Ovary (tissue), 9 donors: ENCODE data around the gene PTGER2. TPM values are rescaled to one million over a fixed set of nuclear protein-coding genes. Genes with fewer than 3 reads are reported as not detected.

Experiments
- DNase-seq, 5 donors: peaks; one replicate each; pipeline ENCODE4 v3.0.0-alpha.2; 2019 to 2020
- H3K27ac ChIP-seq, 2 donors: fragments of 200-600 bp; one replicate each; pipeline versions ENCODE4 v1.5.1 to v1.8.0; 2019 to 2022
- H3K27me3 ChIP-seq: fragments of 200-600 bp; one replicate; pipeline ENCODE4 v1.8.0; 2022
- H3K36me3 ChIP-seq: fragments of 200-600 bp; sonication (generic); one replicate; pipeline ENCODE4 v1.5.1; 2019
- H3K4me1 ChIP-seq: one replicate; pipeline ENCODE4 v1.8.1; 2013; ENCODE audit warnings: mild to moderate bottlenecking, moderate library complexity; ENCODE audit not compliant: insufficient read depth
- H3K4me3 ChIP-seq: fragments of 200-600 bp; sonication (generic); one replicate; pipeline ENCODE4 v1.5.1; 2017
- H3K9me3 ChIP-seq, 2 donors: fragments of 200-600 bp in 1 of 2; sonication (generic) in 1 of 2; one replicate each; pipeline versions ENCODE4 v1.5.1 to v1.8.1; 2013 to 2019; ENCODE audit warnings: mild to moderate bottlenecking in 1 of 2, moderate library complexity in 1 of 2
- EP300 ChIP-seq: sonication (generic); formaldehyde crosslinking; IDR thresholded peaks from one replicate; pipeline ENCODE4 v1.6.1; 2017; ENCODE audit warnings: antibody characterized with exemption
- POLR2A ChIP-seq: fragments of 450-650 bp; IDR thresholded peaks from one replicate; pipeline ENCODE4 v1.6.1; 2017; ENCODE audit warnings: antibody characterized with exemption, mild to moderate bottlenecking, moderate library complexity
- WGBS, 3 donors: extraction: QIAGEN DNeasy Blood & Tissue Kit in 1 of 3; methylation state at CpG; one replicate each; pipeline versions ENCODE4 v1.1.5 to v1.1.7; 2013 to 2017; 5-methylcytosine and 5-hydroxymethylcytosine counted together
- intact Hi-C, 4 donors: fragments of 100-400 bp; cut with DNase I; formaldehyde crosslinking; loops; one replicate each; pipeline versions ENCODE4 v1.11.0 to v1.15.1; 2022 to 2023
- polyA plus RNA-seq, 2 donors: library from polyadenylated mRNA; stranded (reverse); fragments of 200-250 nt in 1 of 2; fragments of 350-450 nt in 1 of 2; fragmentation: Illumina TruSeq in 1 of 2; extraction: RNeasy Lipid Tissue Mini Kit (QIAGEN cat#74804) in 1 of 2; gene quantifications; one replicate each; pipeline ENCODE4 v1.2.3, GENCODE V29; 2013 to 2014
- total RNA-seq, 7 donors: library from RNA; depleted of rRNA in 2 of 7; stranded (reverse); fragments of >200 nt in 2 of 7; fragmentation: NEBNext Ultra II Directional in 3 of 7; extraction: Animal tissue kit (Norgen Biotek cat#: 25700) in 3 of 7; gene quantifications; one replicate each; pipeline versions ENCODE4 v1.1.0 to v1.2.4, GENCODE V29; 2016 to 2023
- TF ChIP-seq, protein P1 (sequence below), 3 donors: fragments of 450-650 bp in 2 of 3; fragments of 200-600 bp in 1 of 3; IDR thresholded peaks; one replicate each; pipeline versions ENCODE4 v1.5.1 to v1.8.0; 2016 to 2022; ENCODE audit warnings: antibody characterized with exemption in 3 of 3, mild to moderate bottlenecking in 1 of 3
- donor health status: DM: no; HTN: no; CAD: no; lungs with moderate emphysema.
- donor health status: DM: no; HTN: no; CAD: no.
- donor health status: Bipolar disorder and iron deficiency.
- donor health status: DM: yes; HTN: yes; CAD: no.
- donor health status: DM: no; HTN: no; CAD: no.
- donor health status: DM: yes; HTN: yes; CAD: no.

PTGER2 gene
- total and polyA plus RNA-seq, 9 donors: 0.86 to 15.6 (median 6.4) TPM

DNA sequence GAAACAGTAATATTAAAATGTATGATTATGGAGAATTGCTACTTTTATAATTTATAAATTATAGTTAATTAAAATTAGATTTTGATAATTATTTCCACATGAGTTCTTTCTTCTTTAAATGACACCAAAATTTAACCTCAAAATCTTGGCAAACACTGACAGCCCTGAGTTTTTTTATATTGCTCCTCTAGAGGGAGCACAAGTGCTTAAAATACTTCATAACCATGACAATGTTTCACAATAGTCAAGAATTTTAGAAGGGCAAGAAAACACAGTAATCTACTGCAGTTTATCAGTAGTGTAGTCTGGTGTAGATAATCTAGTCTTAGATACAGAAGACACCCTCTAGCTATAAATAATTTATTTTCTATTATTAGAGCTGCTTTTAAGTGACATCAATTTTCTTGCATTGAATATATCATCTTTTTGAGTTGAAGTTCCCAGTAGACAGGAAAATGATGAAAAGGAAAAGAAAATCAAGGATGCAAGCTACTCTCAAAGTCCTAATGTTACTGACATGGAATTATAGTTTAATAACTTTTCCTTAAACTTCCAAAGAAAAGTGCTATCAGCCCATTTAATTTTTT, 14.3 kb upstream of the PTGER2 start:
- no peak for DNase-seq
- intact Hi-C loops: loop anchor here in 2 of 4 donors (10.0 kb wide), 1 partner anchor 175 kb away; no protein-coding TSS in a partner anchor
- Histone ChIP-seq H3K4me1 (no peaks in the 10 kb centered on the region), H3K27me3 (no peaks in the 10 kb centered on the region), H3K27ac (no peak overlapping the region), H3K36me3 (no peaks in the 10 kb centered on the region), H3K9me3 (no peaks in the 10 kb centered on the region), H3K4me3 (no peak overlapping the region)
- TF ChIP-seq POLR2A (no peak), EP300 (no peak)
- TF ChIP-seq, protein P1, sequence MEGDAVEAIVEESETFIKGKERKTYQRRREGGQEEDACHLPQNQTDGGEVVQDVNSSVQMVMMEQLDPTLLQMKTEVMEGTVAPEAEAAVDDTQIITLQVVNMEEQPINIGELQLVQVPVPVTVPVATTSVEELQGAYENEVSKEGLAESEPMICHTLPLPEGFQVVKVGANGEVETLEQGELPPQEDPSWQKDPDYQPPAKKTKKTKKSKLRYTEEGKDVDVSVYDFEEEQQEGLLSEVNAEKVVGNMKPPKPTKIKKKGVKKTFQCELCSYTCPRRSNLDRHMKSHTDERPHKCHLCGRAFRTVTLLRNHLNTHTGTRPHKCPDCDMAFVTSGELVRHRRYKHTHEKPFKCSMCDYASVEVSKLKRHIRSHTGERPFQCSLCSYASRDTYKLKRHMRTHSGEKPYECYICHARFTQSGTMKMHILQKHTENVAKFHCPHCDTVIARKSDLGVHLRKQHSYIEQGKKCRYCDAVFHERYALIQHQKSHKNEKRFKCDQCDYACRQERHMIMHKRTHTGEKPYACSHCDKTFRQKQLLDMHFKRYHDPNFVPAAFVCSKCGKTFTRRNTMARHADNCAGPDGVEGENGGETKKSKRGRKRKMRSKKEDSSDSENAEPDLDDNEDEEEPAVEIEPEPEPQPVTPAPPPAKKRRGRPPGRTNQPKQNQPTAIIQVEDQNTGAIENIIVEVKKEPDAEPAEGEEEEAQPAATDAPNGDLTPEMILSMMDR (IDR thresholded peaks at IDR 0.05): peak in 2 of 3 donors; percentile 46 to 57

DNA sequence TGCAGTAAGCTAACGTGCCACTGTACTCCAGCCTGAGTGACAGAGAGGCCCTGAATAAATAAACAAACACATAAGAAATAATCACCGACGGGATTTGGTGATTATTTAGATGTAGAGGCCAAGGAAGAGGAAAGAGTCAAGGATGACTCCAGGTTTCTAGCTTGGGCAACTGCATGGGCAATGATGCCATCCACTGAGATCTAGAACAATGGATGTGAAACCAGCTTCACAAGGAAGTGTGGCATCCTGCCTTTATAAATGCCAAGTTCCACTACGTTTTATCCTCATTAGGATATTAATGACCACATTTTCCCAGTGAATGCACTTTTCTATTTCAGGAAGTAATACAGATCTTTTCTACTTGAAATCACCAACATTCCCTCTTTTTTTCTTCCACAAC, 10.9 kb upstream of the PTGER2 start:
- no peak overlapping the region for H3K4me3 ChIP-seq
- 90 to 92% (median 90%) methylated on average over 4 of the region's 4 CpGs for WGBS, 3 donors
- no peaks in the 10 kb centered on the region for H3K36me3 ChIP-seq
- TF ChIP-seq, protein P1 (IDR thresholded peaks at IDR 0.05): no peak
- no peak for TF ChIP-seq POLR2A
- no peak for TF ChIP-seq EP300
- no peaks in the 10 kb centered on the region for H3K4me1 ChIP-seq
- no peak overlapping the region for H3K27ac ChIP-seq
- no peaks in the 10 kb centered on the region for H3K9me3 ChIP-seq
- H3K27me3 ChIP-seq: no peaks in the 10 kb centered on the region
- intact Hi-C loops: no loop called here
- no peak for DNase-seq

DNA sequence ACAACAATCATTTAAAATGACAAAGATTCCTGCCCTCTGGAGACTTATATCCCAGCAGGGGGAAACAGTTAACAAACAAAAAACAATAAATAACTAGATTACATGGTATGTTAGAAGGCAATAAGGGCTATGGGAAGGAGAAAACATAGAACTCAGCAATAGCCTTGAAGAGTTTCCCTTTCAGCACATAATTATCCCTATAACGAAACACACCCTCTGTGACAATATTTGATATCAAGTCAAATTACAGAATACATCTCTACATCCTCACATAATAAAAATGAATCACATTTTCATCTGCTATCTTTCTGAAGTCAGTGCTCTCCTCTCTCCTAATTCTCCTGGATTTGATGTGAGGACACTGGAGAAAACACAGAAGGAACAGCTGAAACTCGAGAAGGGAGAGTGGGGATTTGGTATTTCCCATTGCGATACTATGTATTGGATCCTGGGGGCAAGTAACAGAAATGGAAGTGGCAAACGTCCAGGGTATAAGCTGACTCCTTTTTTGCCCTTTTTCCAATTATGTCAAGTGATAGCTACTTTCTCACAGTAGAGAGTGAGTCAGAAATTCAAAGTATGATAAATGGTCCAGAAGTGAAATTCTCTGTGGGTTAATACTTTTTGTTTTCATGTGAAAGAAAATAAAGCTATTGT, 9.7 kb upstream of the PTGER2 start:
- no peak overlapping the region for H3K27ac ChIP-seq
- H3K36me3 ChIP-seq: no peaks in the 10 kb centered on the region
- WGBS, 3 donors: 85 to 88% (median 86%) methylated on average over 4 of the region's 4 CpGs
- no peaks in the 10 kb centered on the region for H3K27me3 ChIP-seq
- no peak for TF ChIP-seq POLR2A
- TF ChIP-seq, protein P1 (IDR thresholded peaks at IDR 0.05): no peak
- TF ChIP-seq EP300: no peak
- no peak overlapping the region for H3K4me3 ChIP-seq
- H3K9me3 ChIP-seq: no peaks in the 10 kb centered on the region
- no peaks in the 10 kb centered on the region for H3K4me1 ChIP-seq
- intact Hi-C loops: no loop called here
- no peak for DNase-seq

DNA sequence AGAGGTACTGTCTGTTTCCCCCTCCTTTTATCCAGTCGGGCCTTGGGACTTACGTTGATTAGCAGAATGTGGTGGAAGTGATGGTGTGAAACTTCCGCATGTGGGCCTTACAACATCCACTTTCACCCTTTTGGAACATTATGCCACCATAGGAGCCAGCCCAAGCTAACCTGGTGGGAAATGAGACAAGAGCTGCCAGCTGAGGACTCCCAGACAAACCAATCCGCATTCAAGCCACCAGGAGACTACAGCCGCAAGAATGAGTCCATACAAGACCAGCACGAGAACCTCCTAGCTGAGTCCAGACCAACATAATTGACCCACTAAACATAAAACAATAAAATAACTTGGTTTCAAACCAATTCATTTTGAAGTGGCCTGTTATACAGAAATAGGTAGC, 9.1 kb upstream of the PTGER2 start:
- H3K27me3 ChIP-seq: no peaks in the 10 kb centered on the region
- WGBS, 3 donors: 95 to 98% (median 96%) methylated on average over 6 of the region's 6 CpGs
- intact Hi-C loops: no loop called here

More for the DNA sequence above, 9.1 kb upstream of the PTGER2 start:
- Histone ChIP-seq H3K9me3 (no peaks in the 10 kb centered on the region), H3K4me3 (no peak overlapping the region), H3K27ac (no peak overlapping the region), H3K36me3 (no peaks in the 10 kb centered on the region), H3K4me1 (no peaks in the 10 kb centered on the region)
- no peak for DNase-seq
- no peak for TF ChIP-seq EP300
- no peak for TF ChIP-seq POLR2A
- TF ChIP-seq, protein P1 (IDR thresholded peaks at IDR 0.05): no peak
